DND-41 (cell line): ENCODE results near the gene LTBP1.
"Not testable (repeated sequence)": the region's sequence is repeated elsewhere in the genome, so short reads cannot be mapped to it uniquely, and the experiment has no call there.

ENCODE experiments used
- ATAC-seq: fragments of 200-7000 bp; cut with Tn5 transposase; 3 replicates; pipeline ENCODE4 v1.9.1; 2021; ENCODE audit warnings: low read depth; ENCODE audit not compliant: insufficient read depth
- DNase-seq: peaks from one replicate; pipeline ENCODE4 v3.0.0-alpha.2; 2020
- H2AFZ ChIP-seq: 2 replicates; pipeline ENCODE4 v1.6.0; 2012; ENCODE audit warnings: low read depth, low read length
- H3K27ac ChIP-seq: 2 replicates; pipeline ENCODE4 v1.5.1; 2012; ENCODE audit warnings: low read length, inconsistent platforms
- H3K27me3 ChIP-seq: fragments of 200-600 bp; sonication (generic); 2 replicates; pipeline ENCODE4 v1.6.0; 2012; ENCODE audit warnings: low read length, mild to moderate bottlenecking, inconsistent platforms; ENCODE audit not compliant: insufficient read depth, poor library complexity
- H3K36me3 ChIP-seq: 2 replicates; pipeline ENCODE4 v1.5.1; 2012; ENCODE audit warnings: low read length, inconsistent platforms; ENCODE audit not compliant: insufficient read depth
- H3K4me1 ChIP-seq: 2 replicates; pipeline ENCODE4 v1.5.1; 2012; ENCODE audit warnings: mild to moderate bottlenecking, low read length; ENCODE audit not compliant: insufficient read depth
- H3K4me2 ChIP-seq: 2 replicates; pipeline ENCODE4 v1.6.0; 2012; ENCODE audit warnings: mild to moderate bottlenecking, moderate library complexity, low read length, inconsistent platforms; ENCODE audit not compliant: insufficient read depth
- H3K4me3 ChIP-seq, 2 experiments: fragments of 200-600 bp in 1 of 2; shearing (Covaris generic) in 1 of 2; 2 replicates each; pipeline ENCODE4 v1.5.1; 2012 to 2016; ENCODE audit warnings: inconsistent platforms in 2 of 2, low read length in 2 of 2, mild to moderate bottlenecking in 2 of 2, low read depth in 1 of 2, moderate library complexity in 1 of 2
- H3K79me2 ChIP-seq: 2 replicates; pipeline ENCODE4 v1.6.0; 2012; ENCODE audit warnings: low read length, inconsistent platforms; ENCODE audit not compliant: insufficient read depth
- H3K9ac ChIP-seq: 2 replicates; pipeline ENCODE4 v1.6.0; 2012; ENCODE audit warnings: low read depth, mild to moderate bottlenecking, inconsistent platforms, low read length, moderate library complexity
- H3K9me3 ChIP-seq: 2 replicates; pipeline ENCODE4 v1.5.1; 2012; ENCODE audit warnings: low read length, moderate library complexity, mild to moderate bottlenecking, inconsistent platforms; ENCODE audit not compliant: insufficient read depth, severe bottlenecking
- H4K20me1 ChIP-seq: 2 replicates; pipeline ENCODE4 v1.6.0; 2012; ENCODE audit warnings: low read length; ENCODE audit not compliant: insufficient read depth
- EZH2 ChIP-seq: IDR thresholded peaks from 3 replicates; pipeline ENCODE4 v1.6.1; 2012; ENCODE audit warnings: borderline replicate concordance, low read depth, mild to moderate bottlenecking, moderate library complexity, low read length, inconsistent platforms; ENCODE audit not compliant: severe bottlenecking
- TF ChIP-seq, protein P1 (sequence below): IDR thresholded peaks from 2 replicates; pipeline ENCODE4 v1.5.1; 2012; ENCODE audit warnings: borderline replicate concordance, low read length, moderate library complexity, mild to moderate bottlenecking; ENCODE audit not compliant: poor library complexity, severe bottlenecking; ENCODE audit errors: extremely low read depth

Gene LTBP1

DNA sequence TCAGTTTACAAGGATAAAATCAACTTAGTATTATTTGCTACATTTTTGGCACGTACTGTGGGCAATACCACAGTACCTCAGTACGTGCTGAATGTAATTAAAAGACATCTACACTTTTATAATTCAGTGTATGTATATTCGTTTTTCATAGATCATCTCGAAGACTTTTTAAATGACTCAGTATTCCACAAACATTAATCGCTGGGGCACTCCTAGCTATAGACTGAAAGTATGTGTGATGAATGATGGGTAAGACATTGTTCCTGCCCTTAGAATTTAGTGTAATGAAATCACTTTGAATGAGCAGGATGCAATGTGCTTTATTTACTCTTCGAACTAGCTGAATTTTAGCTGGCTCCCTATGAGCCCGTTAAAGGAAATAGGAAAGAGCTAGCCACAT is 284.1 kb downstream of the LTBP1 start:
- Histone ChIP-seq H3K79me2 (no peaks in the 10 kb centered on the region), H3K9ac (no peak overlapping the region), H3K27ac (no peak overlapping the region), H3K36me3 (no peaks in the 10 kb centered on the region), H3K4me2 (no peak overlapping the region), H4K20me1 (no peaks in the 10 kb centered on the region), H2AFZ (no peak overlapping the region), H3K27me3 (no peaks in the 10 kb centered on the region), H3K9me3 (no peaks in the 10 kb centered on the region), H3K4me1 (no peaks in the 10 kb centered on the region), H3K4me3 (no peak overlapping the region)
- TF ChIP-seq, protein P1, sequence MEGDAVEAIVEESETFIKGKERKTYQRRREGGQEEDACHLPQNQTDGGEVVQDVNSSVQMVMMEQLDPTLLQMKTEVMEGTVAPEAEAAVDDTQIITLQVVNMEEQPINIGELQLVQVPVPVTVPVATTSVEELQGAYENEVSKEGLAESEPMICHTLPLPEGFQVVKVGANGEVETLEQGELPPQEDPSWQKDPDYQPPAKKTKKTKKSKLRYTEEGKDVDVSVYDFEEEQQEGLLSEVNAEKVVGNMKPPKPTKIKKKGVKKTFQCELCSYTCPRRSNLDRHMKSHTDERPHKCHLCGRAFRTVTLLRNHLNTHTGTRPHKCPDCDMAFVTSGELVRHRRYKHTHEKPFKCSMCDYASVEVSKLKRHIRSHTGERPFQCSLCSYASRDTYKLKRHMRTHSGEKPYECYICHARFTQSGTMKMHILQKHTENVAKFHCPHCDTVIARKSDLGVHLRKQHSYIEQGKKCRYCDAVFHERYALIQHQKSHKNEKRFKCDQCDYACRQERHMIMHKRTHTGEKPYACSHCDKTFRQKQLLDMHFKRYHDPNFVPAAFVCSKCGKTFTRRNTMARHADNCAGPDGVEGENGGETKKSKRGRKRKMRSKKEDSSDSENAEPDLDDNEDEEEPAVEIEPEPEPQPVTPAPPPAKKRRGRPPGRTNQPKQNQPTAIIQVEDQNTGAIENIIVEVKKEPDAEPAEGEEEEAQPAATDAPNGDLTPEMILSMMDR, result no peak
- no peak for TF ChIP-seq EZH2
- DNase-seq (no peak), ATAC-seq (no peak)

DNA sequence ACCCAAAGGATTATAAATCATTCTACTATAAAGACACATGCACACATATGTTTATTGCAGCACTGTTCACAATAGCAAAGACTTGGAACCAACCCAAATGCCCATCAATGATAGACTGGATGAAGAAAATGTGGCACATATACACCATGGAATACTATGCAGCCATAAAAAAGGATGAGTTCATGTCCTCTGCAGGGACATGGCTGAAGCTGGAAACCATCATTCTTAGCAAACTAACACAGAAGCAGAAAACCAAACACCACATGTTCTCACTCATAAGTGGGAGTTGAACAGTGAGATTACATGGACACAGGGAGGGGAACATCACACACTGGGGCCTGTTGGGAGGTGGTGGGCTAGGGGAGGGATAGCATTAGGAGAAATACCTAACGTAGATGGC is 288.8 kb downstream of the LTBP1 start:
- H3K27me3 ChIP-seq, H3K27ac ChIP-seq, H3K9ac ChIP-seq, H3K9me3 ChIP-seq, DNase-seq, ATAC-seq, H4K20me1 ChIP-seq, H3K4me1 ChIP-seq, H3K79me2 ChIP-seq, H3K4me2 ChIP-seq, H3K4me3 ChIP-seq, H2AFZ ChIP-seq, H3K36me3 ChIP-seq: not testable (repeated sequence)

DNA sequence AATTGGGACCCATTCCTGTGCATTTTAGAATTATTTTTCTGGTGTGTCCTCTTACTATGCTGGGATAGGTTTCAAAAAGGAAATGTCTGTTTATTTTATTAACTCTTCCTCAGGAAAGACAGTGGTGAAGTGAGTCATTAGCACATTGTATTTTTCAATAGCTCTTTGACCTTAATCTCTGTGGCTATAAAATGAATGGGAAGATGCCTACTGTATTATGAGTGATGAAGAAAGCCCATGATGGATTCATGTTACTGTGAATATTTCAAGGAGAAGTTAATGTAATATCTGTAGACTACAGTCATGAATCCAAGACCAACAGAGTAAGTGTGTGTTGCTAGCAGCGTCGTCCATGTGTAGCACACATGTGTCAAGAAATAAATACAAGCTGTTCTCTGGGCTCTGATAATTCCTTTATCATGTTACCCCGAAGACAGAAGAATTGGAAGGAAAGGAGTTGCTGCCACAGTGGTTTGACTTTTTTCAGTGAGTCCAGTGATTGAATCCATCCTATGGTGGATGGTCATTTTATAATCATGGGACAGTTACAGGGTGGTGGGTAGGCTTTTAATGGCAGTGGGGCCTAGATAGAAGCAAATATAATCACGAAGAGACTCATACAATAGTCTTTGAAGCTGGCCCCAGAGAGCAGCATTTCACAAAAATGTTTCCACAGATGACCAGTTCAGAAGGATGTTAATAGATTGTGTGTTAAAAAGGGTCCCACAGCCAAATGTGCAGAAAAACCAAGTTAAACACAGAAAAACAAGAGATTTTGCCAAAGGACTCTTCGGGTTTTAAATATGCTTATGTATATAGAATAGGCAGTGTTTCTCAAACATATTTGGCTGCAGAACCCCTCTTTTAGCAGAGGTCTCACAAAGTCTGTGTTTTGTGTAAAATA is 290.0 kb downstream of the LTBP1 start:
- Histone ChIP-seq H3K9ac (no peak overlapping the region), H3K9me3 (no peaks in the 10 kb centered on the region), H3K4me2 (no peak overlapping the region), H3K36me3 (no peaks in the 10 kb centered on the region), H3K27me3 (no peaks in the 10 kb centered on the region), H4K20me1 (no peaks in the 10 kb centered on the region), H3K4me1 (no peaks in the 10 kb centered on the region), H2AFZ (no peak overlapping the region), H3K79me2 (no peaks in the 10 kb centered on the region), H3K4me3 (no peak overlapping the region), H3K27ac (no peak overlapping the region)
- no peak for ATAC-seq
- no peak for TF ChIP-seq EZH2
- TF ChIP-seq, protein P1, result no peak
- DNase-seq, result no peak

DNA sequence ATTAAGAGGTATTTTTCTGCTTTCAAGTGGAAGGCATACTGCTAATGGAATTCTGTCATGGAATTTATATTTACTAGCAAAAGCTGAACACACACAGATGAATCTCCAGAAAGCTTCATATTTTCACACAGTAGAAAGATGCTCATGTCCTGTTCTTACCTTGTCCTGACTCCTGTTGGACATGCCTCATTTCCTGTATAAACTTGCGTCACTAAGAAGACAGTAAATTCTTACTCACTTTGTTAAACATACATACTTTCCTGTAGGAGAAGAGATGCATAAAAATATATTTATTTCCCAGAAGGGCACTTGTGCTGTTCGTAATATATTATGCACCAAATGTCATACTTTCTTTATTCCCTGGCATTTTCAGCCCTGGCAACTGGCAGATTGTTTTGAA is 291.4 kb downstream of the LTBP1 start:
- Histone ChIP-seq H3K9ac (no peak overlapping the region), H3K4me2 (no peak overlapping the region), H3K4me3 (no peak overlapping the region), H3K4me1 (no peaks in the 10 kb centered on the region), H3K27me3 (no peaks in the 10 kb centered on the region), H3K27ac (no peak overlapping the region), H4K20me1 (no peaks in the 10 kb centered on the region), H3K79me2 (no peaks in the 10 kb centered on the region), H3K36me3 (no peaks in the 10 kb centered on the region), H3K9me3 (no peaks in the 10 kb centered on the region), H2AFZ (no peak overlapping the region)
- no peak for DNase-seq
- no peak for ATAC-seq
- TF ChIP-seq, protein P1, result no peak
